Trophoblast cell (in vitro differentiated cells and primary cell): ENCODE data around the gene YTHDF1.

ENCODE experiments used
- DNase-seq, 2 donors: peaks; one replicate each; pipeline ENCODE4 v3.0.0-alpha.2; 2016
- H2AFZ ChIP-seq: 2 replicates; pipeline ENCODE4 v1.6.1; 2013; ENCODE audit warnings: low read length, moderate library complexity, mild to moderate bottlenecking; ENCODE audit not compliant: insufficient read depth, poor library complexity
- H2AK5ac ChIP-seq: 2 replicates; pipeline ENCODE4 v1.6.1; 2013; ENCODE audit warnings: mild to moderate bottlenecking, low read length
- H2BK120ac ChIP-seq: 2 replicates; pipeline ENCODE4 v1.6.1; 2013; ENCODE audit warnings: low read length, mild to moderate bottlenecking, moderate library complexity; ENCODE audit not compliant: insufficient read depth, poor library complexity
- H2BK12ac ChIP-seq: 2 replicates; pipeline ENCODE4 v1.6.1; 2013; ENCODE audit warnings: mild to moderate bottlenecking, low read length, moderate library complexity
- H2BK5ac ChIP-seq: 2 replicates; pipeline ENCODE4 v1.6.1; 2013; ENCODE audit warnings: low read length, low read depth, moderate library complexity, mild to moderate bottlenecking; ENCODE audit not compliant: poor library complexity
- H3K14ac ChIP-seq: 2 replicates; pipeline ENCODE4 v1.6.1; 2013; ENCODE audit warnings: mild to moderate bottlenecking, low read length
- H3K18ac ChIP-seq: 2 replicates; pipeline ENCODE4 v1.6.1; 2013; ENCODE audit warnings: mild to moderate bottlenecking, low read length
- H3K23ac ChIP-seq: 2 replicates; pipeline ENCODE4 v1.6.1; 2013; ENCODE audit warnings: low read length
- H3K27ac ChIP-seq: 2 replicates; pipeline ENCODE4 v1.5.1; 2013; ENCODE audit warnings: low read depth, mild to moderate bottlenecking, inconsistent platforms, low read length, moderate library complexity
- H3K27me3 ChIP-seq: 2 replicates; pipeline ENCODE4 v1.6.1; 2013; ENCODE audit warnings: inconsistent platforms, mild to moderate bottlenecking, low read length, moderate library complexity; ENCODE audit not compliant: insufficient read depth
- H3K36me3 ChIP-seq, 2 experiments: 1 replicate in 1 of 2; 2 replicates in 1 of 2; pipeline ENCODE4 v1.6.1; 2013; ENCODE audit warnings: low read length in 2 of 2, mild to moderate bottlenecking in 2 of 2, moderate library complexity in 1 of 2; ENCODE audit not compliant: insufficient read depth in 2 of 2, control insufficient read depth in 1 of 2
- H3K4ac ChIP-seq: 2 replicates; pipeline ENCODE4 v1.6.1; 2013; ENCODE audit warnings: low read depth, mild to moderate bottlenecking, low read length, moderate library complexity
- H3K4me1 ChIP-seq, 2 experiments: 1 replicate in 1 of 2; 2 replicates in 1 of 2; pipeline ENCODE4 v1.6.1; 2013; ENCODE audit warnings: low read length in 2 of 2, mild to moderate bottlenecking in 2 of 2, moderate library complexity in 1 of 2; ENCODE audit not compliant: insufficient read depth in 2 of 2, control insufficient read depth in 1 of 2
- H3K4me2 ChIP-seq: 2 replicates; pipeline ENCODE4 v1.6.1; 2013; ENCODE audit warnings: inconsistent platforms, mild to moderate bottlenecking, low read length, moderate library complexity
- H3K4me3 ChIP-seq: 2 replicates; pipeline ENCODE4 v1.5.1; 2013; ENCODE audit warnings: mild to moderate bottlenecking, low read depth, low read length, inconsistent platforms
- H3K79me1 ChIP-seq: one replicate; pipeline ENCODE4 v1.6.1; 2013; ENCODE audit warnings: low read length
- H3K79me2 ChIP-seq: 2 replicates; pipeline ENCODE4 v1.6.1; 2013; ENCODE audit warnings: low read length, mild to moderate bottlenecking; ENCODE audit not compliant: control insufficient read depth, insufficient read depth, poor library complexity
- H3K9ac ChIP-seq: 2 replicates; pipeline ENCODE4 v1.6.1; 2013; ENCODE audit warnings: mild to moderate bottlenecking, low read length
- H3K9me3 ChIP-seq: 2 replicates; pipeline ENCODE4 v1.6.1; 2013; ENCODE audit warnings: low read depth, mild to moderate bottlenecking, control low read depth, inconsistent platforms, low read length; ENCODE audit not compliant: insufficient read depth
- H4K12ac ChIP-seq: 2 replicates; pipeline ENCODE4 v1.6.1; 2013; ENCODE audit warnings: low read depth, mild to moderate bottlenecking, low read length, moderate library complexity
- H4K8ac ChIP-seq: 2 replicates; pipeline ENCODE4 v1.6.1; 2013; ENCODE audit warnings: low read depth, mild to moderate bottlenecking, low read length, moderate library complexity
- H4K91ac ChIP-seq: one replicate; pipeline ENCODE4 v1.6.1; 2013; ENCODE audit warnings: low read depth, mild to moderate bottlenecking, low read length, moderate library complexity
- WGBS: extraction: QIAGEN DNeasy Blood & Tissue Kit; methylation state at CpG from one replicate; pipeline ENCODE4 v1.1.7; 2013; ENCODE audit warnings: missing lambda C conversion rate; ENCODE audit not compliant: insufficient read length, insufficient coverage; ENCODE audit errors: extremely low coverage; 5-methylcytosine and 5-hydroxymethylcytosine counted together

Gene YTHDF1

GRCh38 chr20:63178889-63179686 is 36.8 kb downstream of the YTHDF1 start:
- Histone ChIP-seq H2AK5ac (no peak overlapping the region), H3K79me2 (no peaks in the 10 kb centered on the region), H3K9me3 (peaks cover 13% of the 10 kb centered on the region), H3K36me3 (no peaks in the 10 kb centered on the region), H3K4me2 (peak overlapping the region; percentile 58), H4K8ac (no peak overlapping the region), H3K23ac (no peak overlapping the region), H2BK120ac (no peak overlapping the region), H3K14ac (no peak overlapping the region), H2AFZ (no peak overlapping the region), H4K91ac (no peak overlapping the region), H3K9ac (no peak overlapping the region), H2BK5ac (no peak overlapping the region), H3K4me3 (no peak overlapping the region), H3K27me3 (peaks cover 57% of the 10 kb centered on the region), H3K4ac (no peak overlapping the region), H4K12ac (no peak overlapping the region), H2BK12ac (no peak overlapping the region), H3K79me1 (no peaks in the 10 kb centered on the region), H3K18ac (no peak overlapping the region), H3K4me1 (peaks cover 5 to 12% of the 10 kb centered on the region in 2 experiments), H3K27ac (no peak overlapping the region)
- peak in 1 of 2 donors; percentile 36 for DNase-seq
- WGBS, result no CpG with 5 or more reads among the region's 74 CpGs

- Histone ChIP-seq H3K4me3 (no peak overlapping the region), H3K9me3 (peaks cover 13% of the 10 kb centered on the region), H4K91ac (no peak overlapping the region), H3K4ac (no peak overlapping the region), H2BK12ac (no peak overlapping the region), H3K18ac (no peak overlapping the region), H3K14ac (no peak overlapping the region), H2BK5ac (no peak overlapping the region), H2AK5ac (no peak overlapping the region), H3K36me3 (no peaks in the 10 kb centered on the region), H3K79me2 (no peaks in the 10 kb centered on the region), H3K27ac (no peak overlapping the region), H3K23ac (no peak overlapping the region), H4K12ac (no peak overlapping the region), H3K4me2 (peak overlapping the region; percentile 58), H3K4me1 (peaks cover 5 to 12% of the 10 kb centered on the region in 2 experiments), H3K79me1 (no peaks in the 10 kb centered on the region), H3K9ac (no peak overlapping the region), H2BK120ac (no peak overlapping the region), H3K27me3 (peaks cover 64% of the 10 kb centered on the region), H4K8ac (no peak overlapping the region), H2AFZ (no peak overlapping the region)
- no CpG with 5 or more reads among the region's 49 CpGs for WGBS
- DNase-seq, result no peak
Measured at GRCh38 chr20:63178446-63178820, 37.5 kb downstream of the YTHDF1 start.

DNA sequence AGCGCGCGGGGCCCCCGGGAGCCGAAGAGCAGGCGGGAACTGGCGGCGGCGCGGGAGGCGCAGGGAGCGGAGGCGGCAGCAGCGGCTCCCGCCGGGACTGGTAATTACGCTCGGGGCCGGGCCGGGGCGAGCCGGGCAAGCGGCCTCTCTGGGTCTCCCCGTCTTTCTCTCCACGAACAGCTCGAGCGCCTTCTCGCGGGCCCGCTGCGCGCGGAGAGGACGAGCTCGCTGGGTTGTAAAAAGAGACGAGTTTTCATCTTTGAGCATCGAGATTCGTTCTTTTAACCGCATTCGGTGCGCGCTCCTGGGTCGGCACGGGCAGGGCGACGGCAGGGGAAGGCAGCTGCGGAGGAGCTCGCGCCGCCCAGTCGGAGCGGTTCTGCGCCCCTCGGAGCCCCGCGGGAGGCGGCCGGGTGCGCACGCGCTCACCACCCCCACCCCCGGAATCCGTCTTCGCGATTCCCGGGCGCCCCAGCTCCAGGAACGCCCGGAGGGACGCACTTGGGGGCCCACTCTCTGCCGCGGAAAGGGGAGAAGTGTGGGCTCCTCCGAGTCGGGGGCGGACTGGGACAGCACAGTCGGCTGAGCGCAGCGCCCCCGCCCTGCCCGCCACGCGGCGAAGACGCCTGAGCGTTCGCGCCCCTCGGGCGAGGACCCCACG is 38.0 kb downstream of the YTHDF1 start:
- Histone ChIP-seq H2AFZ (no peak overlapping the region), H3K4me3 (no peak overlapping the region), H3K4ac (no peak overlapping the region), H4K12ac (no peak overlapping the region), H4K91ac (no peak overlapping the region), H3K36me3 (no peaks in the 10 kb centered on the region), H3K14ac (no peak overlapping the region), H2BK12ac (no peak overlapping the region), H3K9me3 (peaks cover 13% of the 10 kb centered on the region), H3K27me3 (peaks cover 68% of the 10 kb centered on the region), H3K27ac (no peak overlapping the region), H3K4me2 (peak overlapping the region; percentile 58), H4K8ac (no peak overlapping the region), H2BK120ac (no peak overlapping the region), H2BK5ac (no peak overlapping the region), H3K18ac (no peak overlapping the region), H2AK5ac (no peak overlapping the region), H3K4me1 (peaks cover 5 to 12% of the 10 kb centered on the region in 2 experiments), H3K9ac (no peak overlapping the region), H3K79me2 (no peaks in the 10 kb centered on the region), H3K23ac (no peak overlapping the region), H3K79me1 (no peaks in the 10 kb centered on the region)
- no peak for DNase-seq
- no CpG with 5 or more reads among the region's 90 CpGs for WGBS

DNA sequence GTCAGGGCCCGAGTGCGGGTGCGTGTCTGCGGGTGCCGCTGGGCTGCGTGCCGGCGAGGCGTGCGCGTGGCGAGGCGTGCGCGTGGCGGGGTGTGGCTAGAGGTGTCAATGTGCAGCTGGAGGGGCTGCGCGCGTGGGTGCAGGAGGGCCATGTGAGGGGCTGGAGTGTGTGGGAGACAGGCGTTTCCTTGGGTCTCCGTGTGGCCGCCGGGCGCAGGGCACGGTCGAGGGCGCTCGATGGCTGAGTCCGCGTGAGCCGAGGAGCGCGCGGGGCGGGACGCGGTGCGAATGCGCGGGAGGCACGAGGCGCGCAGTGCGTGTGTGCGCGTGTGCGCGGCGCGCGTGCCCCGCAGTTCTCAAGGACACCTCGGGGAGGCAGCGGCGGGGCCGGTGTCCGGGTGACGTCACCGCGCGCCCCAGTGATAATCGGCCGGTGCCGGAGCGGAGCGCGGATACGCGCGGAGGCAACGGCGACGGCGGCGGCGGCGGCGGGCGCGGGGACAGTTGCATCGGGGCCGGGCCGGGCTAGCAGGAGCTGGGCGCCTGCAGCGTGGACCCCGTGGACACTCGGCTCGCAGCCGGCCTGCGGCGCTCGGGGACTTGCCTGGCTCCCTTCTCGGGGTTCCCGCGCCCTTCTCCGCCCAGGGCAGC is 38.7 kb downstream of the YTHDF1 start:
- no peak overlapping the region for H3K27ac ChIP-seq
- H3K9me3 ChIP-seq, result peaks cover 13% of the 10 kb centered on the region
- no peak overlapping the region for H3K14ac ChIP-seq
- H2AFZ ChIP-seq, result no peak overlapping the region
- H3K4ac ChIP-seq, result no peak overlapping the region
- no peak for DNase-seq
- H2AK5ac ChIP-seq, result no peak overlapping the region
- no peaks in the 10 kb centered on the region for H3K36me3 ChIP-seq
- no peak overlapping the region for H3K9ac ChIP-seq
- no peaks in the 10 kb centered on the region for H3K79me1 ChIP-seq
- H3K79me2 ChIP-seq, result no peaks in the 10 kb centered on the region
- peaks cover 5 to 12% of the 10 kb centered on the region in 2 experiments for H3K4me1 ChIP-seq
- H3K4me2 ChIP-seq, result peak overlapping the region; percentile 58
- no peak overlapping the region for H3K4me3 ChIP-seq
- H2BK12ac ChIP-seq, result no peak overlapping the region
- H4K91ac ChIP-seq, result no peak overlapping the region
- H3K18ac ChIP-seq, result no peak overlapping the region
- H3K23ac ChIP-seq, result no peak overlapping the region
- H4K12ac ChIP-seq, result no peak overlapping the region
- WGBS, result no CpG with 5 or more reads among the region's 96 CpGs
- H2BK120ac ChIP-seq, result no peak overlapping the region
- no peak overlapping the region for H2BK5ac ChIP-seq
- H3K27me3 ChIP-seq, result peaks cover 73% of the 10 kb centered on the region
- H4K8ac ChIP-seq, result no peak overlapping the region
